Measurements from ENCODE around the gene NOP14. TPM values are rescaled to one million over a fixed set of nuclear protein-coding genes. Genes with fewer than 3 reads are reported as not detected.
"Not testable (repeated sequence)": the region's sequence is repeated elsewhere in the genome, so short reads cannot be mapped to it uniquely, and the experiment has no call there.

NOP14 gene
- total and polyA plus RNA-seq, 11 donors = 11.4 to 26.0 (median 15.8) TPM

DNA sequence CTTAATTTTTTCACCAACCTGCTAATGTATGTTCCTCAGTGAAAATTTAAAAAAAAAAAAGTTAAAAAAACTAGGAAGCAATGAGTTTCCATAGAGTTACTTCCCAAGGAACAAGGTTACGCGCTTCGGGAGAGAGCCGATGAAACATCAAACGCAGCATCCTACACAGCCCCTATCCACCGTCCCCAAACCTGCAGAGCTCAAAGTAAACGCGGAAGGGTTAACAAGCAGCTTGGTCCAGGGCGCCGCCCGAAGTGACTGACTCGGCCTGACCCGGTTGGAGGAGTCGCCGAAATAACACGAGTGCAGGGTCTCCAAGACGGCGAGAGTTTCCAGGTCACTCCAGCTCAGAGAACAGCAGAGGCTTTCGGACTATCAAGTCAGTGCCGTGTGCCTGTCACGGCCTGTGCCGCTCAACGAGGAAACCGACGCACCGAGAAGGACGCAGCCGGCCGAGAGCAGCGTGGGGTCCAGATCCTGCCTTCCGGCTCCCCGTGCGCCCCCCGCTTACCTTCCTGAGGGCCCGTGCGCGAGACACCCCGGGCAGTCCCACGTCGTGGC is 512 bp downstream of the NOP14 start:
- peak overlapping the region; percentile 70 to 100 (median 84) for H3K4me3 ChIP-seq
- intact Hi-C loops (cut with DNase I) = loop anchor here in 4 of 10 donors (2.0 to 10.0 kb wide), 5 partner anchors 28 to 718 kb away; partner anchors contain the start of genes CFAP99 (in 3 of the 4), ZFYVE28 (in 3 of the 4), HAUS3 (in 1 of the 4) and POLN (in 1 of the 4)
- H3K4me1 ChIP-seq = peaks cover 4 to 30% (median 23%) of the 10 kb centered on the region in 12 donors
- no peaks in the 10 kb centered on the region for H3K27me3 ChIP-seq
- DNase-seq = peak in 2 of 5 donors; percentile 53 to 59
- TF ChIP-seq POLR2A (IDR thresholded peaks at IDR 0.05) = no peak
- 0 to 1% (median 1%) methylated on average over 15 to 40 of the region's 40 CpGs for WGBS, 4 donors
- peak overlapping the region; percentile 60 to 92 (median 85) for H3K27ac ChIP-seq
- peaks cover 0 to 17% (median 8%) of the 10 kb centered on the region in 9 donors for H3K36me3 ChIP-seq
- ATAC-seq = peak; percentile 7 to 52 (median 36)
- no peaks in the 10 kb centered on the region for H3K9me3 ChIP-seq

DNA sequence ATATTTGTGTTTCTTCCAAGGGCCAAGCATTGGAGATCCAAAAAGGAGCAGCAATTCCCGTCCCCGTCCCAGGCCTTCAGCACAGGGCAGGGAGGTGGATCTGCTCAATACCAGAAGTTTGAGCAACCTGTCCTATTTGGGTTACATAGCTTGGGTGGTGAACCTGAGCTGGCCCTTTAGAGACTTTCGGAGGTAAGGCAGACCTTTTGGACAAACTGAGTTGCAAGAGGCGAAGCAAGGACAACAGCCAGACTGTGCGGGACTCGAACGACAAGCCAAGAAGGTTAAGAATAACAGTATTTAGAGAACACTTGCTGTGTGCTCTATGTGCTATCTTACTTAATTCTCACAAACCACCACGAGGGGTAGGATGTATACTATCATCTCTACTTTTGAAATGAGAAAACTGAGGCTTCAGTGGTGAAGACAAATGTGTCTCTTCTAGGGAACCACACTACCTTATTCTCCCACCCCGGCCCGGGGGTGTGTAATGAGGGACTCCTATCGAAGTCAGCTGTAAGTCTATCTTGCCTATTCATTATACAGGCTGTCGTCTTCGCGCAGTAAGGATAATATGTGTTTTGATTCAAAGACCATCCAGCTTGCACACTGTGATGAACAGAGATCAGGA is 1.3 kb downstream of the NOP14 start:
- WGBS, 4 donors = 46 to 48% (median 47%) methylated on average over 14 of the region's 14 CpGs
- intact Hi-C loops (cut with DNase I) = loop anchor here in 4 of 10 donors (2.0 to 10.0 kb wide), 5 partner anchors 27 to 717 kb away; partner anchors contain the start of genes CFAP99 (in 3 of the 4), ZFYVE28 (in 3 of the 4), HAUS3 (in 1 of the 4) and POLN (in 1 of the 4)
- Histone ChIP-seq H3K9me3 (no peaks in the 10 kb centered on the region), H3K4me3 (peak overlapping the region; percentile 70 to 100 (median 84)), H3K4me1 (peaks cover 4 to 30% (median 23%) of the 10 kb centered on the region in 12 donors), H3K27ac (peak overlapping the region in 5 of 12 donors; percentile 37 to 90 (median 84)), H3K27me3 (no peaks in the 10 kb centered on the region), H3K36me3 (peaks cover 0 to 25% (median 15%) of the 10 kb centered on the region in 9 donors)
- ATAC-seq (no peak), DNase-seq (no peak)
- TF ChIP-seq POLR2A (IDR thresholded peaks at IDR 0.05) = no peak
- TF ChIP-seq, protein P1, sequence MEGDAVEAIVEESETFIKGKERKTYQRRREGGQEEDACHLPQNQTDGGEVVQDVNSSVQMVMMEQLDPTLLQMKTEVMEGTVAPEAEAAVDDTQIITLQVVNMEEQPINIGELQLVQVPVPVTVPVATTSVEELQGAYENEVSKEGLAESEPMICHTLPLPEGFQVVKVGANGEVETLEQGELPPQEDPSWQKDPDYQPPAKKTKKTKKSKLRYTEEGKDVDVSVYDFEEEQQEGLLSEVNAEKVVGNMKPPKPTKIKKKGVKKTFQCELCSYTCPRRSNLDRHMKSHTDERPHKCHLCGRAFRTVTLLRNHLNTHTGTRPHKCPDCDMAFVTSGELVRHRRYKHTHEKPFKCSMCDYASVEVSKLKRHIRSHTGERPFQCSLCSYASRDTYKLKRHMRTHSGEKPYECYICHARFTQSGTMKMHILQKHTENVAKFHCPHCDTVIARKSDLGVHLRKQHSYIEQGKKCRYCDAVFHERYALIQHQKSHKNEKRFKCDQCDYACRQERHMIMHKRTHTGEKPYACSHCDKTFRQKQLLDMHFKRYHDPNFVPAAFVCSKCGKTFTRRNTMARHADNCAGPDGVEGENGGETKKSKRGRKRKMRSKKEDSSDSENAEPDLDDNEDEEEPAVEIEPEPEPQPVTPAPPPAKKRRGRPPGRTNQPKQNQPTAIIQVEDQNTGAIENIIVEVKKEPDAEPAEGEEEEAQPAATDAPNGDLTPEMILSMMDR (IDR thresholded peaks at IDR 0.05) = no peak

DNA sequence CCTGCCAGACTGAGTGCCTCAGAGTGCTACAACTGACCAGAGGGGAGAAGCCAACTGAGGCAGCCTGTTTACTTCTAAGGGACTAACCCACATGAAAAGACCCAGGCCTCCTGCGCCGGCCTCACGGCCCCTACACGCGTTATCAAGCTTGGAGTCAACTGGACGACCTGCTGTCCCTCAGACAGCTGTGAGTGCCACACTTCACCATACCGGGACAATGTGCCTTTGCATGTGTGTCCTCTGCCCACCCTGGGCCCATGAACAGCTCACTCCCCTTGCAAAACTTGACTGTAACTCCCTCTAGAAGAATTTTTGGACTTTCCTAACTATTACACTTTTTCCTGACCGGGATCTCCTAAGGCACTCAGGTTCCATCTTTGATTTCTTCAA is 1.8 kb downstream of the NOP14 start:
- Histone ChIP-seq H3K4me3 (peak overlapping the region in 7 of 12 donors; percentile 77 to 100 (median 91)), H3K9me3 (no peaks in the 10 kb centered on the region), H3K36me3 (peaks cover 0 to 30% (median 20%) of the 10 kb centered on the region in 9 donors), H3K27ac (peak overlapping the region in 1 of 12 donors; percentile 37), H3K27me3 (no peaks in the 10 kb centered on the region), H3K4me1 (peaks cover 4 to 30% (median 23%) of the 10 kb centered on the region in 12 donors)
- TF ChIP-seq POLR2A (IDR thresholded peaks at IDR 0.05) = no peak
- TF ChIP-seq, protein P1 (IDR thresholded peaks at IDR 0.05) = no peak
- 65 to 68% (median 67%) methylated on average over 8 of the region's 8 CpGs for WGBS, 4 donors
- DNase-seq (no peak), ATAC-seq (no peak)
- intact Hi-C loops (cut with DNase I) = loop anchor here in 4 of 10 donors (5.0 to 10.0 kb wide), 4 partner anchors 76 to 717 kb away; partner anchors contain the start of genes CFAP99 (in 3 of the 4), ZFYVE28 (in 3 of the 4), HAUS3 (in 1 of the 4) and POLN (in 1 of the 4)

DNA sequence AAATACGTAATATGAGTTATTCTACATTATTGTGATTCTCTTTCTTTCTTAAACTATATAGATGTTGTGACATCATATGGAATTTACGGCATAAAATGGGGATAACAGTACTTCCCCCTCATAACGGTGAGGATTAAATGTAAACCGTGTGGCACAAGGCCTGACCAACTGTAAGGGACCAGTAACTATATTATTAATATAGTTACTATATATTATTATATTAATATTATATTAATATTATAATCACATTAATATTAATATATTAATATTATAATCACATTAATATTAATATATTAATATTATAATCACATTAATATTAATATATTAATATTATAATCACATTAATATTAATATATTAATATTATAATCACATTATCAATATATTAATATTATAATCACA is 2.8 kb downstream of the NOP14 start:
- ATAC-seq, H3K27me3 ChIP-seq: not testable (repeated sequence)
- peaks cover 4 to 30% (median 23%) of the 10 kb centered on the region in 12 donors for H3K4me1 ChIP-seq

DNA sequence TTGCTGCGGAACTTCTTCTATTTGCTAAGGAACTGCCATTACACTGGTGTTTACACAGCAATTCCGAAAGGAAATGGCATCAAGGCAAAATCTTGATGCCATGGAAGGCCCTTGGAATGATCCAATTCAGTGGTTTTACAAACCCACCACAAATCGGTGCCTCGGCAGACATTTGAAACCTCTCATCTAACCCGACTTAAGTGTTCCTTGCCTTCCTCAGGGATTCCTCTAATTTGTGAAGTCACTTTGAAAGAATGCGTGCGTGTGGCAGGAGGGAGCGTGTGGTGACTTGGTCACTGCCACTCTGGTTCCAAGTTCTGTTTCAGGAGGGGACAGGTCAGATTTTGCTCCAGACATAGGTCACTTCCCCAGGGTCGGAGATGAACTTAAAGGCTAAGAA is 4.8 kb downstream of the NOP14 start:
- 69 to 78% (median 76%) methylated on average over 9 of the region's 9 CpGs for WGBS, 4 donors
- no peaks in the 10 kb centered on the region for H3K9me3 ChIP-seq
- ATAC-seq (no peak), DNase-seq (no peak)
- H3K36me3 ChIP-seq = peaks cover 2 to 53% (median 42%) of the 10 kb centered on the region in 9 donors
- no peak overlapping the region for H3K4me3 ChIP-seq
- no peak overlapping the region for H3K27ac ChIP-seq
- H3K27me3 ChIP-seq = no peaks in the 10 kb centered on the region
- intact Hi-C loops (cut with DNase I) = no loop called here
- TF ChIP-seq POLR2A (IDR thresholded peaks at IDR 0.05) = no peak
- TF ChIP-seq, protein P1 (IDR thresholded peaks at IDR 0.05) = no peak
- H3K4me1 ChIP-seq = peaks cover 4 to 26% (median 16%) of the 10 kb centered on the region in 12 donors

More for the DNA sequence above, 2.8 kb downstream of the NOP14 start:
- WGBS, 4 donors = 92 to 95% (median 93%) methylated on average over 4 of the region's 4 CpGs
- peaks cover 0 to 39% (median 30%) of the 10 kb centered on the region in 9 donors for H3K36me3 ChIP-seq
- DNase-seq, H3K27ac ChIP-seq, H3K4me3 ChIP-seq, H3K9me3 ChIP-seq: not testable (repeated sequence)
- intact Hi-C loops (cut with DNase I) = loop anchor here in 4 of 10 donors (5.0 to 10.0 kb wide), 4 partner anchors 77 to 716 kb away; partner anchors contain the start of genes CFAP99 (in 3 of the 4), ZFYVE28 (in 3 of the 4), HAUS3 (in 1 of the 4) and POLN (in 1 of the 4)

DNA sequence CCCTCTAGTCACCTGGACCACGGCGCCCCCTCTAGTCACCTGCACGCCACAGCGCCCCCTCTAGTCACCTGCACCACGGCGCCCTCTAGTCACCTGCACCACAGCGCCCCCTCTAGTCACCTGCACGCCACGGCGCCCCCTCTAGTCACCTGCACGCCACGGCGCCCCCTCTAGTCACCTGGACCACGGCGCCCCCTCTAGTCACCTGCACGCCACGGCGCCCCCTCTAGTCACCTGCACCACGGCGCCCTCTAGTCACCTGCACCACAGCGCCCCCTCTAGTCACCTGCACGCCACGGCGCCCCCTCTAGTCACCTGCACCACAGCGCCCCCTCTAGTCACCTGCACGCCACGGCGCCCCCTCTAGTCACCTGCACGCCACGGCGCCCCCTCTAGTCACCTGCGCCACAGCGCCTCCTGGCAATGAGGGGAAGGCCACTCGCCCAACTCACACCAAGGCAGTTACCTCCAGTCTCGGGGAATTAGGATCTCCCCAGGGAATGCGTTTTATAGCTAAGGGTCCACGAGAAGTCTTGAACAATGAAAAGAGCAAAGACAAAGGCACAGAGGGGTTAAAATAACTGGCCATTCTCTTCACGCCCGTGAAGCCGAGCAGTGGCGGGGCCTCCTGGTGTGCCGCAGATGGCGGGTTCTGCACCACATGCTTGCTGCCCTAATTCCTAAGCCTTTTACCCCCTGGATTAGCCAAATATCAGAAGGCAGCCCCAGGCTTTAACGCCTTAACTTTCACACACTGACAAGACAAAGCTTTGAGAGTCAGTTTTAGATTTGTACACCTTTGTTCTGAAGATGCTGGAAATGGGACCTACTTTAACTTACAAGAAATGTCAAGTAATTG is 7.8 kb downstream of the NOP14 start:
- H3K27ac ChIP-seq; H3K9me3 ChIP-seq; DNase-seq; ATAC-seq; H3K4me3 ChIP-seq; intact Hi-C loops (cut with DNase I); H3K27me3 ChIP-seq: not testable (repeated sequence)
- H3K36me3 ChIP-seq = peaks cover 2 to 83% (median 72%) of the 10 kb centered on the region in 9 donors
- 95 to 98% (median 96%) methylated on average over 19 to 44 of the region's 44 CpGs for WGBS, 4 donors
- H3K4me1 ChIP-seq = peaks cover 0 to 14% (median 0%) of the 10 kb centered on the region in 12 donors

Measured in heart left ventricle (tissue), 16 donors.